Renal cortex interstitium (tissue), 15 donors: Measurements from ENCODE around the gene TMEM41A. TPM values are rescaled to one million over a fixed set of nuclear protein-coding genes. Genes with fewer than 3 reads are reported as not detected.
A peak's percentile ranks its signal among the peaks of the same experiment; 100 is the strongest.

ENCODE experiments used
- DNase-seq, 11 donors: peaks; one replicate each; pipeline ENCODE4 v3.0.0-alpha.2; 2013; ENCODE audit warnings: low read depth in 9 of 11, low spot score in 4 of 11; ENCODE audit errors: extremely low read depth in 1 of 11
- long read RNA-seq, 16 experiments: transcript quantifications; one replicate each; lab custom pipeline, GENCODE V29; 2026
- polyA plus RNA-seq, 3 donors: library from polyadenylated mRNA; unstranded; fragments of 120-200 nt; gene quantifications; one replicate each; pipeline ENCODE4 v1.2.1, GENCODE V29; 2013; ENCODE audit not compliant: insufficient read length in 3 of 3

Gene TMEM41A
- polyA plus RNA-seq, result 10 to 100 TPM; 27.9 to 31.5 (median 30.6) TPM
- long read RNA-seq, donor 1, transcript TMEM41A-203 (5 exons, 2,827 nt), result major isoform, 5 of 5 reads
- long read RNA-seq, donor 1, partial matches to known transcripts, result 0 of 5 reads
- long read RNA-seq, donor 1, other reads (novel, unspliced or antisense), result 0 of 5 reads
- long read RNA-seq, donor 2, partial matches to known transcripts, result 0 of 5 reads
- long read RNA-seq, donor 2, other reads (novel, unspliced or antisense), result 0 of 5 reads
- long read RNA-seq, donor 3, transcript TMEM41A-203 (5 exons, 2,827 nt), result major isoform, 9 of 9 reads
- long read RNA-seq, donor 3, partial matches to known transcripts, result 0 of 9 reads
- long read RNA-seq, donor 3, other reads (novel, unspliced or antisense), result 0 of 9 reads
- long read RNA-seq, donor 4, transcript TMEM41A-203 (5 exons, 2,827 nt), result major isoform, 7 of 7 reads
- long read RNA-seq, donor 4, partial matches to known transcripts, result 0 of 7 reads
- long read RNA-seq, donor 4, other reads (novel, unspliced or antisense), result 0 of 7 reads
- long read RNA-seq, donor 5, result 0 reads
- long read RNA-seq, donor 6, full-length matches to known transcripts, result 9 of 9 reads
- long read RNA-seq, donor 6, partial matches to known transcripts, result 0 of 9 reads
- long read RNA-seq, donor 6, other reads (novel, unspliced or antisense), result 0 of 9 reads
- long read RNA-seq, donor 7, transcript TMEM41A-203 (5 exons, 2,827 nt), result major isoform, 12 of 12 reads
- long read RNA-seq, donor 7, partial matches to known transcripts, result 0 of 12 reads
- long read RNA-seq, donor 7, other reads (novel, unspliced or antisense), result 0 of 12 reads
- long read RNA-seq, donor 8, transcript TMEM41A-203 (5 exons, 2,827 nt), result major isoform, 10 of 19 reads
- long read RNA-seq, donor 8, partial matches to known transcripts, result 7 of 19 reads
- long read RNA-seq, donor 8, other reads (novel, unspliced or antisense), result 0 of 19 reads
- long read RNA-seq, donor 9, transcript TMEM41A-203 (5 exons, 2,827 nt), result major isoform, 7 of 15 reads
- long read RNA-seq, donor 9, partial matches to known transcripts, result 7 of 15 reads
- long read RNA-seq, donor 9, other reads (novel, unspliced or antisense), result 0 of 15 reads
- long read RNA-seq, donor 10, transcript TMEM41A-203 (5 exons, 2,827 nt), result major isoform, 9 of 10 reads
- long read RNA-seq, donor 10, partial matches to known transcripts, result 0 of 10 reads
- long read RNA-seq, donor 10, other reads (novel, unspliced or antisense), result 0 of 10 reads
- long read RNA-seq, donor 11, full-length matches to known transcripts, result 8 of 8 reads
- long read RNA-seq, donor 11, partial matches to known transcripts, result 0 of 8 reads
- long read RNA-seq, donor 11, other reads (novel, unspliced or antisense), result 0 of 8 reads
- long read RNA-seq, donor 12, result 0 reads
- long read RNA-seq, donor 13, result 0 reads
- long read RNA-seq, donor 14, full-length matches to known transcripts, result 11 of 11 reads
- long read RNA-seq, donor 14, partial matches to known transcripts, result 0 of 11 reads
- long read RNA-seq, donor 14, other reads (novel, unspliced or antisense), result 0 of 11 reads
- long read RNA-seq, donor 15, partial matches to known transcripts, result 6 of 9 reads
- long read RNA-seq, donor 15, other reads (novel, unspliced or antisense), result 0 of 9 reads
- long read RNA-seq, donor 16, full-length matches to known transcripts, result 24 of 24 reads
- long read RNA-seq, donor 16, partial matches to known transcripts, result 0 of 24 reads
- long read RNA-seq, donor 16, other reads (novel, unspliced or antisense), result 0 of 24 reads

DNA sequence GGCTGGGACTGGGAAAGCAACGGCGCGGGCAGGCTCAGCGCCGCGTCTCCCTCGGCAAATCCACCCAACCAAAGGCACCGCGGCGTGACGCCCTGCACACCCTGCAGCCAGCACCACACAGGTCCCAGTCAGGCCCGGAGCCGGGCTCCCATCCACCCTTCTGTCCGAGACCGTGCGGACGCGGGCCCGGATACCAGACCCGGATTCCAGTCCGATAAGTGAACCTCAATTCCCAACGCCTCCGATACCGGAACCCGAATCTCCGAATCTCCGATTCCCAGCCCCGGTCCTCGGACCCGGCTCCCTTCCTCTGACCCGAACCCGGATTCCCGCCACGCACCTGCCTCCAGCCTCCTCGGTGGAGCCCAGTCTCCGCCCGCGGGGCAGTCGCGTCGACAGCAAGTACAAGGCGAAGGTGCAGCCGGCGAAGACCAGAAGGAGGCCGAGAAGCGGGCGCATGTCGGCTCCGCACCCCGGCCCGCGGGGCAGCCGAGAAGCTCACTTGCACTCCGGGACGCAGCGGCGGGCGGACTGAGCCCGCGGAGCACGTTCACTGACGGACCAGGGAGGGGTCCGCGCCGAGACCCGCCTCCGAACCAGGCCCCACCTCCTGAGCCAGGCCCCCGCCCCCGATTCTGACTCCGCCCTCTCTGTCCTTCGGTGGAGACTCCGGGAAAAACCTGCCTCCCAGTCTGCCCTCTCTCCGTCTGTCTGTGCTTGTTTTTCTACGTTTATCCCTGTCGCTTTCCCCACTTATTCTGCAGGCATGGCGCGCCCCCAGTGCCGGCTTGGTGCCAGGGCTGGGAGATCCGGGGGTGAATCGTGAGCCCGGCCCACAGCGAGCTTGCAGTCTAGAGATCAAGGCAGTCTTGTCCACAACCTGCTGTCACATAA is at the start of gene TMEM41A:
TMEM41A (minus strand) TSS at position 533 of the 894 bp plus-strand sequence; CDS start at position 459, 74 bp downstream.
- DNase-seq, result peak; percentile 75 to 90 (median 84)

DNA sequence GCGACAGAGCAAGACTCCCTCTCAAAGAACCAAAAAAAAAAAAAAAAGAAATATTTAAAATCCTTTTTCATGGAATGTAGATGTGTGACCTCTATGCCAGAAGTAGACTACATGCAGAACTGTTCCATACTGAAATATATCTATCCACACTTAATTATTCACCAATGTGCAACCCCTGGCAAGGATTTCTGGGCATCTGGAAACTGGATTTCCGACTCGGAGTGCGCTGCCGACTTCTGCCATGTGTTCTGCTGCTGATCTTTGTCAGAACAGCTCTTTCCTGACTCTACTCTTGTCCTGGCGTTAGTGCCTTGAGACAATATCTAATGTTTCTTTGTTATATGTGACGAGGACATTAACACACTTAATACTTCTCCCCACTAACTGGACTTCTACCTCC is 41.9 kb upstream of the TMEM41A start:
- DNase-seq, result no peak

DNA sequence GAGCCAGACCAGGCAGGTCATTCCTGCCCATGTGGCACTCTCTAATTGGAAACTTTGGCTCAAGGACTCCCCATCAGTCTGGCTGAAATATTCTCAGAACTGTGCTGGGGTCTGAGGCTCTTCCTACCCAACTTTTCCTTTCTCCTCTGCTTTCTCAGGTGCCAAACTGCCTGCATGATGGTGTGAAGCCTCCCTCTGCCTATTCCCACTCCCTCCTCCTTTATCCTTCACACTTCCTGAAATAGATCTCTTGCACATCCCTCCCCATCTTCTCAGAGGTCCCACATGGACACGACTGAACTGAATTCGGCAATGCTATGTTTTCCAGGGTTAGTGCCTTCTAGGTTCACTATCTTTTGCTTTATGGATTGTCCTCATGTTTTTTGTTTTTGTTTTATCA is 41.1 kb upstream of the TMEM41A start:
- no peak for DNase-seq

DNA sequence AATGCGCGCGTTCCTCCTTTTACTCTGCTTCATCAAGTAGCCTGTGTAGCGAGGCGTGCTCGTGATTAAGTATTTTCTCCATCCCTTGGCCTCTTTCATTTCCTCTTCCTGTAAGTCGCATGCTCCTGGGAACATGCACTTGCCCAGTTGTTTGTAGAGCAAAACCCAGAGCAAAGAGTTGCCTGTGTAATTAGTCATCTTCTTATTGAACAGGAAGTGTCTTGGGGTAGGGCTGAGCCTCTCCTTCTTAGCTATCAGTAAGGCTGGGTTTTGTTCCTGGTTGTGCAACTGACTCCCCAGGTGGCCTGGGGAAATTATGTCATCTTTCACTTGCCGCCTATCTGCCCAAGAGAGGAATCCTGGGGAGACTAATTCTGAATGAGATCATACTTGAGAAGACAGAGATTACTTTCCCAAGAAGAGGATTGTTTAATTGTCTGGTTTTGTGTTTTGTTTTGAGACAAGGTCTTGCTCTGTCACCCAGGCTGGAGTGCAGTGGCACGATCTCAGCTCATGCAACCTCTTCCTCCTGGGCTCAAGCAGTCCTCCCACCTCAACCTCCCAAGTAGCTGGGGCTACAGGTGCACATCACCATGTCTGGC is 38.6 kb upstream of the TMEM41A start:
- DNase-seq, result peak in 1 of 11 donors; percentile 52

DNA sequence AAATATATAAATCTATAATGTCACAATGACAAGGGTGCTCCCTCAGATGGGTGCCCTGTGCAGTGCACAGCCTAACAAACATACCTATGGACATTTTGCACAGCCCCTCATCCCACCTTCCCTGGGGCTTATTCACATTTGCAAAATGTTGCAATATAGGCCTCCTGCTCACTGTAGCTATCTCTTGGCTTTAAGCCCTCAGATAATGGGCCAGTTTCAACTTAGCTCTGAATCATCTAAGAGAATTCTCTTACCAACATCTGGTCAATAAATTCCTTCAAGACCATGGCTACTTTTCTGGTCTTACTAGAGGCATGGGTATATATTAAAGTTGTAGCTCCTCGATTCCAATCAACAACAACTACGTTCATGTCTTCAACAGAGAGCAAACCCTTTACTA is 35.7 kb upstream of the TMEM41A start:
- DNase-seq, result no peak

DNA sequence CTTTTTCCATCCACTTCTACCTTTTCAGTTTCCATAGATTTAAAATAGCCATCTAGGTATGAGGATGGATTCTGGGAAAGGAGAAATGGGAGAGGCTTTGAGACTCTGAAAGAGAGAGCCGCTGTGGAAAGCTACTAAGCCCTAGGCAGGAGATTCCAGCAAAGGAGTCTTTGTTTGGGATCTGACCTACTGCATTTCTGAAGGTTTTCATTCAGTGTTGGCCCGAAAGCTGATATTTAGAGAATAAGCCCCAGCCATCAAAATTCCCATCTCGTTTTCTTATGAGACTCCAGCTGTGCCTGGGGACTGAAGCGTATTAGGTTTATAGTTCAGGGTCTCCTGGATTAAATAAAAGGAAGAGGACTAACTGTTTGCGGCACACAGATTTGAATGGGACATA is 34.1 kb upstream of the TMEM41A start:
- no peak for DNase-seq

DNA sequence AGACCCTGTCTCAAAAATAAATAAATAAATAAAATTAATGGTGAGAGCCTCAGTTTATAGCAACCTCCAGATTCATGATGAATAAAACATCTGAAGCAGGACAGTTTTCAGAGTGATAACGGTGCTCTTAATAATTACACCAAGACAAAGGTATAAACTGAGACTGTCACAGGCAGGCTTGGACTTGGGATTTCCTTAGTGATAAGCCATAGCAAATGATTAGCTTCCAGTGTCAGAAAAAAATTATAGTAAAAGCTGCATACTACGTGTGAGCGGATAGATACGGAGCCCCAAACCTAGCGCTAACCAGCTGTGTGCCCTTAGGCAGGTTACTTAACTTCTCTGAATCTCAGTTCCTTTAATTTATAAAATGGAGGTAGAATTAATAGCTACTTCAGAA is 32.0 kb upstream of the TMEM41A start:
- DNase-seq, result no peak

DNA sequence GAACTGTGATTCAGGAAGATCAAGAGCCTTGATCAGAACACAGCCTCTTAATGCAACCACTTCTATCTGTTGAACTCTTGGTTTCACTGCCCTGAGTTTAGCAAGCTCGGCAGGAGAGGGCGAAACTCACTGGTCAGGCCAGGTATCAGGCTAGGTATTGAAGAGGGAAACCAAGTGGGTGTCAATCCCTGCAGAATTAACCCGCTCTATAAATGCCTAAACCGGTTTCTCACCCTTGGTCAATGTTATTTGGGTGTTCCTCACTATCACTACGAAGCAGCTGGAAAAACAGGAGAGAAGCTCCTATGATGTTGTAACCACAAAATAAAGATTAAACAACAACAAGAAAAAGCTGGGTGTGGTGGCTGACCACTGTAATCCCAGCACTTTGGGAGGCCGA is 29.7 kb upstream of the TMEM41A start:
- DNase-seq, result no peak

DNA sequence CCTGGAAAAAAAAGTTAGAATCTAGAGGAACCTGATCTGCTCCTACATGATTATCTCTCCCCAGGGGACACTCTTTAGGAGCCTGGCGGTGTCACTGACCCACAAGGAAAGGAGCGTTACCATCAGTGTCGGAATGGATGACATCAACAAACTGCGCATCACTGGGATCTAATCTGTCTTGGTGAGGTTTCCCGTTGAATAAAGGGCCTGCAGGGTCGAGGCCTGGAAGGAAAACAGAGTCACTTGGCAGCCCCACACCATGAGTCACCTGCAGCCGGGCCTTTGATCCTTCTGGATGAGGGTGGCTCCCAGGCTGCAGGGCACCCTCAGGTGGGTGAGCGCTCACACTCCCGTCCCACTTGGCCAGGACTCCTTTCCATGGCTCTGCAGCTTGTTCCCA is 28.5 kb upstream of the TMEM41A start:
- DNase-seq, result no peak

DNA sequence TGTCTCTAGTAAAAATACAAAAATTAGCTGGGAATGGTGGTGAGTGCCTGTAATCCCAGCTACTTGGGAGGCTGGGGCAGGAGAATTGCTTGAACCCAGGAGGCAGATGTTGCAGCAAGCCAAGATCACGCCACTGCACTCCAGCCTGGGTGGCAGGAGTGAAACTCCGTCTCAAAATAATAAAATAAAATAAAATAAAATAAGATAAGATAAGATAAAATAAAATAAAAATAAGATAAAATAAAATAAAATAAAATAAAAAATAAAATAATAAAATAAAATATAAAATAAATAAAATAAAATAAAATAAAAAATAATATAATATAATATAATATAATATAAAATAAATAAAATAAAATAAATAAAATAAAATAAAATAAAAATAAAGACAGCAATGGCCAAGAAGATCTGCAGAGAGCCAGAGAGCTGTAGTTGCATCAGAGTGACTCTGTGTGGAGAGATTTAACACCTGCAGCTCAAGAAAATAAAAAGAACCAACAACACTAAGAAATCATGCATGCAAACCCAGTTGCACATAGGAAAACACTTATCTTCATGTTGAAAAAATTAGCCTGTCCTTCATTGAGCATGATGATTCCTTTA is 27.6 kb upstream of the TMEM41A start:
- DNase-seq, result no peak

DNA sequence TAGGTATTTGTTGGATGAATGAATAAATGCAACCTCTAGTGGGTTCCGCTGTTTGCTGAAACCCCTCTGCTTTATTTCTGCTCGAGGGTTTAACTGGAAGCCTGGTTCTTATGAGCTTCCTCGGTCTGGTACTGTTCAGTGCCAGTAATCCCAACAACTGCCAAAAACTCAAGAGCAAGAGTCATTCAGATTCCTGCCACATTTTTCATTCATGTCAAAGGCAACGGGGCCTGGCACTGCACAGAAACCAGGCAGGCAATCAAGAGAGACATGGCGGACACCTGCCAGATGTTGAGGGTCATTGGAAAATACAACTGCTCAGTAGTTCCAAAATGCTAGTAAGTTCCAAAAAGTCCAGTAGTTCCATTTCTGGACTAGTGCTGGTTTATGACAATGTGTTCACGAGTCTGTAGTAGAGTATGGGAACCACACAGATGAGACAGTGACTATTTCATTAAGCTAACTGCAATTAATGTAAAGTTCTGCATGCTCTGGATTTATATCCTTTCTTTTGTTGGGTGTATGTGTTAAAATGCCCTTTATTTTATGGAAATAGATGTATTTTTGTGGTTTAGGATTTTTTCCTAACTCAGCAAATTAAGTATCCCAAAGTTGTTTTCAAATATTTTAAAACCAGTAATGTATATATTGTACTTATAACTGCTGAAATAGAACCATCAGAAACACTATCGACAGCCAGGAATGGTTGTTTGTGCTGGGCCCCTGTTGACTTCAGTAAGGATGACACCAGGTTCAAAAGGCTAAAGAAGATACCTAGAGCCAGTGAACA is 22.7 kb upstream of the TMEM41A start:
- no peak for DNase-seq

DNA sequence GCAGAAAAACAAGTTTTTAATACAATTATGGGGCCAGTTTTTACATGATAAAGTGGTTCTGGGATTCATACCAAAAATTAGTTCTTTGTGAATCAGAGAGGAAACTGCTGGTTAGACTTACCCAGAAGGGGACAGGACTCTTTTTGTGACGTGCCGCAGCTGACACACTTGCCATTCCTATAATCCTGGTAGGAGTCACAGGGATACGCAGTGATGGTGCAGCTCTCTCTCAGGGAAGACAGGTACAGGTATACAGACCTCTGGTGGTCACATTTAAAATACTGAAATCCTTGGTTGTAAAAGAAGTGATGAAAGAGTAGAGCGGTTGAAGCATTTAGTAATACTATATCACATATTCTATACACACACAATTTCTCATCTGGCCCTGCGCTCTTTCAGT is 20.2 kb upstream of the TMEM41A start:
- no peak for DNase-seq

DNA sequence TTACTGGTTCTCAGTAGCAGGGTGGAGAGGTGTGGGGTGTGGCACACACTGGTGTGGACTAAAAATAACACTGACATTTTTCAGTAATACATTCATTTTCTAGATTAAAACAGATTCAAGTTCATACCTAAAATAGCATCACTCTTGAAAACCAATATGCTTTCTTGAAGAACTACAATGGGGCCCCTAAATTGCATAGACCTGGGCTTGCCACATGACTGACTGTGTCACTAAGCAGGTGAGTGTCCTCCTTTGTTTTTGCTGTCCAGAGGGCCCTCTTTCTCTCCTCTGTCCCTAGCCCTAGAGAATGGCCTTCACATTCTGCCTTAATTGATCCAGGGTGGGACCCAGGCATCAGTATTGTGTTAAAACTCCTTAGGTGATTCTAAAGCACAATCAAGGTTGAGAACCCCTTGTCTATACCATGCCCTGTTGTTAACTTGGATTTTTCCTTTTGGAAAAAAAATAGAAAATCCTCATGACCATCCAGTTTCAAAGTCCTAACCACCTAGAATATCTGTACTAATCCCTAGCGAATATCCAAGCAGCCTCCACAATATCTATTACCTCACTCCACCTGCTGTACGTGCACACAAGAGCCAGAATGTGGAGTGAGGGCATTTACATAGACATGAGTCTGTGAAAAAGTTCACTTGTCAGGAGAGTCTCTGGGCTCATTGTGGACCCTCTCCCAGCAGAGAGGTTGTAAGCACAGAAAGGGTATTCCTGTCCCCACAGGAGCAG is 18.7 kb upstream of the TMEM41A start:
- DNase-seq, result no peak

DNA sequence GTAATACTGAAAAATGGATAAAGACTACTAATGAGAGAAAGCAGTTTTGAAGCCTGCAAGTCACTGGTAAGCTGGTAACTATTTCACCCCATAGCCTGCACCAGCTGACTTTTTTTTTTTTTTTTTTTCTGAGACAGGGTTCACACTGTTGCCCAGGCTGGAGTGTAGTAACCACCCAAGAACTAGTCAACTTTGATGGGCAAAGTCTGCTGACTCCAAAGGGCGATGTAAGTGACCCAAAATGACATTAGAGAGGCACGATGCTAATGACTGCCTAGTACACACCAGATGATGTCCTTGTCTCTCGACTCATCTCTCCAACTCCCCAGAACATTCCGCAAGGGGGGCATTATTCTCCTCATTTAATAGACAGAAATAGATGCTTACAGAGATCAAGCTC is 12.9 kb upstream of the TMEM41A start:
- DNase-seq, result peak in 1 of 11 donors; percentile 18

DNA sequence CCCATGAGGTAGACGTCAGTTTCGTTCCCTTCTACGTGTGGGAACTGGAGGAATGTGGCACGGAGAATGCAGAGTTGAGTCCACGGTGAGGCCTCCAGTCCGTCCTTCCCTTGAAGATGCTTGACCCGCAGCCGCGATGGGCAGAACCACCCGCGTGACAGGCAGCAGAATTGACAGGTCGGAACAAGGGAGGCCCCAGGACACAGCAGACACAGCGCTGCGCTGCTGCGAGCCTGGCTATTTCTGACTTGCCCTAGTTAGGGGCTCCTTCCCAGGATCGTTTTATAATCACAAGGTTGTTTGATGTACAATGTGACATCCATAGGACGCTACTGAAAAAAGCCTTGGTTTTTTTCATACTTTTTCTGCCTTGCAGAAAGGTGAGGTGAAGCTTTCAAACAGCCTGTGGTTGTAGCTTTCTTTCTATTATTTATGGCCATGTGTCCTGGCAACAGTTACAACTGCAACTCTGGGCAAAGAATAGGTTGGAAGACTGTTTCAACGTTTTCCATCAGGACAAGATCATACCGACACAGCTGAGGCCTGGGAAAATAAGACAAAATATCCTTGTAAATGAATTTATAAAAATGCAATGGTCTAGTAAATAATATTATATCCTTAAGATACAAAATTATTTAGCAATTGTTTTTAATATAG is 9.6 kb upstream of the TMEM41A start:
- DNase-seq, result no peak
